WI38 (cell line): ENCODE data around the gene IGSF21.

Source experiments
- H3K4me3 ChIP-seq: 2 replicates; pipeline ENCODE4 v1.5.1; 2011; ENCODE audit warnings: low read depth, mild to moderate bottlenecking, control low read depth, low read length
- TF ChIP-seq, protein P1 (sequence below): IDR thresholded peaks from 2 replicates; pipeline ENCODE4 v1.5.1; 2012; ENCODE audit warnings: low read depth, mild to moderate bottlenecking, control low read depth, low read length

Gene IGSF21

DNA sequence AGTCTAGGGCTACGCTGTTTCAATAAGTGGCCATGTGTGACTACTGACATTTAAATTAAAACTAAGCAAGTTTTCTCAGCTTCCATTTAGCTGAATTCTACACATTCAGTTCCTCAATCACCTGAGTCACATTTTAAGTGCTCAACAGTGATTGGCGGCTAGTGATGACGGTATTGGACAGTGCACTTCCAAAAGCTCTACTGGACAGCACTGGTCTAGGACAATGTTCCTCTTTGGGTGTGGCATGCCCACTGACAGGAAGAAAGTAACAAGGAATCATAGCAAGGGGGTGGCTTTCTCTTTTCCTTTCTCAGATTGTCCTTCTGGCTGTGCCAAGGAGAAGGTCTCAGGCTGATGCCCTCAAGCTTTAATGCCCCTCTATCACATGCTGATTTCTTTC lies 11.7 kb downstream of the IGSF21 start:
- TF ChIP-seq, protein P1, sequence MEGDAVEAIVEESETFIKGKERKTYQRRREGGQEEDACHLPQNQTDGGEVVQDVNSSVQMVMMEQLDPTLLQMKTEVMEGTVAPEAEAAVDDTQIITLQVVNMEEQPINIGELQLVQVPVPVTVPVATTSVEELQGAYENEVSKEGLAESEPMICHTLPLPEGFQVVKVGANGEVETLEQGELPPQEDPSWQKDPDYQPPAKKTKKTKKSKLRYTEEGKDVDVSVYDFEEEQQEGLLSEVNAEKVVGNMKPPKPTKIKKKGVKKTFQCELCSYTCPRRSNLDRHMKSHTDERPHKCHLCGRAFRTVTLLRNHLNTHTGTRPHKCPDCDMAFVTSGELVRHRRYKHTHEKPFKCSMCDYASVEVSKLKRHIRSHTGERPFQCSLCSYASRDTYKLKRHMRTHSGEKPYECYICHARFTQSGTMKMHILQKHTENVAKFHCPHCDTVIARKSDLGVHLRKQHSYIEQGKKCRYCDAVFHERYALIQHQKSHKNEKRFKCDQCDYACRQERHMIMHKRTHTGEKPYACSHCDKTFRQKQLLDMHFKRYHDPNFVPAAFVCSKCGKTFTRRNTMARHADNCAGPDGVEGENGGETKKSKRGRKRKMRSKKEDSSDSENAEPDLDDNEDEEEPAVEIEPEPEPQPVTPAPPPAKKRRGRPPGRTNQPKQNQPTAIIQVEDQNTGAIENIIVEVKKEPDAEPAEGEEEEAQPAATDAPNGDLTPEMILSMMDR = no peak
- no peak overlapping the region for H3K4me3 ChIP-seq

DNA sequence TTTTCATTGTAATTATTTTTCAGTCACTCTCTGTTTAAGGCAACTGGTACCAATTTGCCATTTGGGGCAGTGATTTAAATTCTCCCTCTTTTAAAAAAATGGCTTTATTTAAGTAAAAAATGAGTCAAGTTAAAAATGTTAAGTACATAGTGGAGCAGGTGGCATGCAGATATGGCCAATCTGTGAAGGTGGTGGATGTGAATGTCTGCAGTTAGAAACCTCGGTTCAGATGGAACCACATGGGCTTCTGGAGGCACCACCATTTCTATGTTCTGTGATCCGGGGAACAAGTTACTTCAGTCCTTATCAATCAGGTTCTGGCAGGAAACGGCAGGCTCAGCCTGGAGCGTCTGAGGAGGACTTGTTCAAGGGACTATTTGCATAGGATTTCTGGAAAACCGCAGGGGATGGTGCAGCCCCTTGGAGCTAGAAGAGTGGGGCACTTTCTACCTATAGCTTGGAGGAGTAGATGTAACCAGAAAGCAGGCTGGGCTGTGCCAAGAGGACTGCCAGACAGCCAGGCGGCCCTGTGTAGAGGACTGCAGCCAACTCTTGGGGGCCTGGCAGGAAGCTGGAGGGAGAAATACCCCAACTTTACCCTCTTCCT lies 12.3 kb downstream of the IGSF21 start:
- TF ChIP-seq, protein P1 = no peak
- no peak overlapping the region for H3K4me3 ChIP-seq

DNA sequence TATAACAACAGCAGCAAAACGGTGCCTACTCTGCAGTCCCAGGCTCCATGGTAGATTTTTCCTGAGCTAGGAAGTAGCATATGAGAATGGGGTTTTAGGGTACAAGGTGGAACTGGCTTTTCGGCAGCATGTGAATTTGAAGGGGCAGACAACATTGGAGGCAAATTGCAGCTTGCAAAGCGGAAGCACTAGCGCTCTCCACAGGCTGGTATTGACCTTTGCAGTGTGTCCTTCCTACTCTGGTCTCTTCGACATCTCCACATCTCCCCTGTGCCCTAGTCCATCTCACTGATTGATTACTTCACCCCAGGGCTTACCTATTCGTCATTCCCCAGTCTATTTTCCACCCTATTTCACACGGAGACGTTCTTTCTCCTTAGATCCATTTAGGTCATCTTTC lies 13.0 kb downstream of the IGSF21 start:
- TF ChIP-seq, protein P1 = no peak
- H3K4me3 ChIP-seq = no peak overlapping the region

DNA sequence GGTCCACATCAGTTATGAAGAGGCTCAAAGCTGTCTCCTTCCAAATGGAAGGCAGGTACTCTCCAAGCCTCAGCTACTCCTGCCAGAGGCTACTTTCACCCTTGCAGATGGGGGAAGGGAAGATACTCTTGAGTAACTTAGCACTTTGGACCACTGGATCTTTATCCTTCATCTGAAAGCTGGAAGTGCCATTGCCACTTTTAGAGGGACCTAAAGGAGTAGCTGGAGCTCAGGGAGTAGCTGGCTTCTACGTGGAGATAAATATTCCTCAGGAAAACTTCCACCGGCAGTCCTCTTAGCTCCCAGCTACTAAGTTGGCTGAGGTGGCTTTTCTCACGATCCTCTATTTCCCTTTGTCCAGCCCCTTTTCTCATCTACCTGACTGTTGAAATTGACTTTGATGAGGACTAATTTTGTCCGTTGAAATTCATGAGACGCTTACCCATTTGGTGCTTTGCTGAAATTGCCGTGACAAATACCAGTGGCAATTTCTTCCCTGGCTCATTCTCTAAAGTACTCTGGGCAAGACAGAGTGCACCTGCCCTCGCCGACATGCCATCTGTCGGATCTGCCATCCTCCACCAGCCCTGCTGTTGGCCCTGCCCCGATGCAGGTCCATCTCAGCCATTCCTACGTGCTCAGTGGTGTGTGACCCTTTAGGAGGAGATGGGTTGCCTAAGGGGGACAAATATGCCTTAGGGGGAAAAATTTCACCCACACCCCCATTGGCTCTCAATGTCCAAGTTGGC lies 13.6 kb downstream of the IGSF21 start:
- TF ChIP-seq, protein P1 = no peak
- H3K4me3 ChIP-seq = no peak overlapping the region

DNA sequence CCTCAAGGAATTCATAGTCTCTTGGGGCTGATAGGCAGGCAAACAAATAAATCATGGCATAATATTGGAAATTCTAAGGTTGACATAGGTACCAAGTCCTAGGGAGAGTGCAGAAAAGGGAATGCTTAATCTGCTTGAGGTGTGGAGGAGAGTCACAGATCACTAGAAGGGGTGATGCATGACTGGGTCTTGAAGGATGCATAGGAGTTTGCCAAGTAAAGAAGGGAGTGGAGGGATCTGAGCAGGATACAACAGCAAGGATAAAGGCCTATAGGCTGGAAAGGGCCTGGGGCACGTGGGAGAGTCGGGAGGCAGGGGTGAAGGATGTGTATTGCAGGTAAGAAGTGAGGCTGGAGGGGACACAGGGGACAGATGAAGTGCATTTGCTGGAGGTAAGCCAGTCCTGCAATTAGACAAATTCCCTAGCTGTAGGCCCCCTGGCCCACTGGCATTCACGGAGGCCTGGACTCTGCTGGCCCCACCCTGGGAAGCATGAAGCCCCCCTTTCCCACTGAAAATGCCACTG lies 15.9 kb downstream of the IGSF21 start:
- TF ChIP-seq, protein P1 = no peak
- no peak overlapping the region for H3K4me3 ChIP-seq

DNA sequence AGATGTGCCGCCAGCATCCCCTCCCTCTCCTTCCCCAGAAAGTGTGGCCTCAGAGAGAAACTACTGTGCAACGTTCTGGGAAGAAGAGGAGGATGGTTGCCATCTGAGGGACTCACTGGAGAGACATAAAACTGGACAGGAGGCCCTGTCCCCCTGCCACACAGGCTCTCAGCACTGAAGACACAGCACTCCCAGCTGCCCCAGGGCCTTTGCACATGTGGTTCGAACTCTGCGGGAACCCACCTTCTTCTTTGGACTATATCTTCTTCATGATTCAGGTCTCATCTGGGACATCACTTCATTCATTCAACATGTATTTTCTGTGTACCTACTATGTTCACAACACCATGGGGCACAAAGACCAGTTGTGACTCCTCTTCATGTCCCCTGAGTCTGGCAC lies 17.4 kb downstream of the IGSF21 start:
- TF ChIP-seq, protein P1 = no peak
- no peak overlapping the region for H3K4me3 ChIP-seq

DNA sequence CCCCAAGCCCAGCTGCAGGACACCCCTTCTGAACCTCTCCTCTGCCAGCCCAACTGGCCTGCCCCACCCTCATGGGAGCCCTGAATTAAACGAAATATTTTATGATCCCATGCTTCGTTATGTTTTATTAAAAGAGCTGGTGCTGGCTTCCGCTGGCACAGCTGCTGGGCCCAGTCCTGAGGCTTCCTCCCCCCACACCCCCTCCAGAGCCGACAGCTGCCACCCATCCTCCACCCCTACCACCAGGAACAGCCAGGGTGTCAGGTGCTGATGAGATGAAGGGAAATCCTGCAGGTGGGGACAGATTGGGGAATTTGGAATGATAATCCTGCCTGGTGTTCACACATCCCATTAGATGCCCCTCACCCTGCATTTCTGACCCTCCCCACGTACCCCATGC lies 19.0 kb downstream of the IGSF21 start:
- H3K4me3 ChIP-seq = no peak overlapping the region
- TF ChIP-seq, protein P1 = no peak
